ENCODE results near the gene TBC1D22B. TPM values are rescaled to one million over a fixed set of nuclear protein-coding genes. Genes with fewer than 3 reads are reported as not detected.
A peak's percentile ranks its signal among the peaks of the same experiment; 100 is the strongest.

TBC1D22B gene, protein sequence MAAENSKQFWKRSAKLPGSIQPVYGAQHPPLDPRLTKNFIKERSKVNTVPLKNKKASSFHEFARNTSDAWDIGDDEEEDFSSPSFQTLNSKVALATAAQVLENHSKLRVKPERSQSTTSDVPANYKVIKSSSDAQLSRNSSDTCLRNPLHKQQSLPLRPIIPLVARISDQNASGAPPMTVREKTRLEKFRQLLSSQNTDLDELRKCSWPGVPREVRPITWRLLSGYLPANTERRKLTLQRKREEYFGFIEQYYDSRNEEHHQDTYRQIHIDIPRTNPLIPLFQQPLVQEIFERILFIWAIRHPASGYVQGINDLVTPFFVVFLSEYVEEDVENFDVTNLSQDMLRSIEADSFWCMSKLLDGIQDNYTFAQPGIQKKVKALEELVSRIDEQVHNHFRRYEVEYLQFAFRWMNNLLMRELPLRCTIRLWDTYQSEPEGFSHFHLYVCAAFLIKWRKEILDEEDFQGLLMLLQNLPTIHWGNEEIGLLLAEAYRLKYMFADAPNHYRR
- polyA plus RNA-seq (ENCODE audit: insufficient read length in 10 of 10) = 1 to 10 TPM; 5.7 to 7.9 (median 7.3) TPM
- long read RNA-seq, donor 1 = 0 reads
- long read RNA-seq, donor 2 = 0 reads
- long read RNA-seq, donor 3 = 0 reads
- long read RNA-seq, donor 4, partial matches to known transcripts = 0 of 2 reads
- long read RNA-seq, donor 4, other reads (novel, unspliced or antisense) = 0 of 2 reads
- long read RNA-seq, donor 5 = 0 reads
- long read RNA-seq, donor 6 = 0 reads
- long read RNA-seq, donor 7 = 0 reads
- long read RNA-seq, donor 8 = 0 reads
- long read RNA-seq, donor 9 = 0 reads

GRCh38 chr6:37257634-37258404 is at the start of gene TBC1D22B, which contains the start of gene TMEM217:
TBC1D22B (plus strand) TSS chr6:37257772; CDS start chr6:37257918, 146 bp downstream.
TMEM217 (minus strand) TSS chr6:37258144; CDS start chr6:37219030, 39,114 bp downstream.
- peak; percentile 92 to 97 (median 93) for DNase-seq

DNA sequence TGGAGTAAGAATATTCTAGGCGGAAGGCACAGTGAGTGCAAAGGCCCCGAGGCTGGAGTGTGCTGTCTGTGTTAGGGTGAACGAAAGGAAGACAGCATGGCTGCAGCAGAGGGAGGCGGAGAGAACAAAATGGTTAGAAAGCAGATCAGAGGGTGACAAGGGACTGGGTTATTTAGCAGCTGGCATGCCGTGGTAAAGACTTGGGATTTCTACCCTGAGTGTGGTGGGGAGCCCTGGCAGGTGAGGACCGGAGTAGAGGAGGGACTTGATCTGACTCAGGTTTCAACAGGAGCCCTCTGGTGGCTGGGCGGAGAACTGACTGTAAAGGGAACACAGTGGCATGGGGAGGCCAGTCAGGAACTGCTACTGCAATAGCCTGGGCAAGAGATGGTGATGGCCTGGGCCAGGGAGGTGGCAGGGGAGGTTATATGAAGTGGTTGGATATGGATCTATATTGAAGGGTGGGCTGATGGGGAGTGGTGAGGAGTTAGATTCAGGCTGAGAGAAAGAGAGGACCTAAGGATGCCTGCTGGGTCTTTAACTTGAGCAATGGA is 49.6 kb upstream of the TBC1D22B start:
- DNase-seq = peak; percentile 45 to 54 (median 53)

GRCh38 chr6:37208793-37209192 is 48.8 kb upstream of the TBC1D22B start:
- no peak for DNase-seq

DNA sequence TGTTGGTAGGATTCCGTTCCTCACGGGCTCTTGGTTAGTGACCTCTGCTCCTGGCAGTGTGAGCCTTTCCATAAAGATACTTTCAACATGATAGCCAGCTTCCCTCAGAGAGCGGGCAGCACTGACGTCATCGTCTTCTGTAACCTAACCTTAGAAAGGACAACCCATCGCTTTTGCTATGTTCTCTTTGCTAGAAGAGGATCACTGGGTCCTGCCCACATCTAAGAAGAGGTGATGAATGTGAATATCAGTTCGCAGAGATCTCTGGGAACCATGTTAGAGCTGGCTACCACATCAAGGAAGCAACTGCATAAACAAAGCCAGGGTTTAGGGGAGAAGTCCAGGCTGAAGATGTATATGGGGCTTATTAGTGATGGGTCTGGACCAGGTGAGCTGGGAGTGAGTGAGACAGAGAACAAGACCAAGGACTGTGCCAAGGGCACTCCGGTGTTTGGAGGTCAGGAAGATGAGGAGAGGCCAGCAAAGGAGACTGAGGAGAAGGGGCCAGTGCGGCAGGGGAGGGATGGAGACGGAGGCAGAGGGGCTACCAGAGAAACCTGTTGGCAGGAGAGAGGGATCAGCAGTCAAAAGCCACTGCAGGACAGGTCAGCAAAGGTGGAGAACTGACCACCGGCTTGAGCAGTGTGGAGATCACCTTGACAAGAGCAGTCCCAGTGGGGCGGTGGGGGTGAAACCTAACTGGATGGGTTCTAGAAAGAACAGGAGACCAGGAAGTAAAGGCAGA is 47.9 kb upstream of the TBC1D22B start:
- DNase-seq = no peak

DNA sequence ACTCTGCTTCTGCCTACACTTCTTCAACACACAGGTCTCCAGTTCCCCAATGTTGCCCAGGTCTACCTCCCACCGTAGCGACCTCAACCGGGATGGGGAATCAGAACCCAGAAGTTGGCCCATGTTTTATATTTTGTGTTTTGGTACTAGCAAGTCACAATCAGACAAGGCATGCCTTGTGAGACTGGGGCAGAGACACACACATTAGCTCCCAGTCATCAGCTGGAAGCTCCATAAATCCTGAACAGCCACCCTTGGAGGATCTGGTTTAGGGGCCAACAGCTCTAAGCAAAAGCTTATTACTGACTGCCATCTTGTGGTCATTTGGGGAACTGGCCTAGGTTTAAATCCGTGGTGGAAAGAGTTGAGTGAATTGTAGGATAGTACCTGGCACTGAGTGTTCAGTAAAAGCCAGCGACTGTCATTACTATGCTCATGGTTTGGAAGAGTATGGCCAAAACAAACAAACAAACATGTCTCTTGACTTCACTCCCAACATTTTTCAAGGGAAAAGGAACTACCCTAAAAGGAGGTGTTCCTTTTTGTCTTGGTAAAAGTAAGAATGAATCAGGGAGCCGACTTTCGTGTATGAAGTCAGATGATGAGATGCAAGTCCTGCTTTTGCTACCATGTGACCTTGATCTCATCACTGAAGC is 47.1 kb upstream of the TBC1D22B start:
- peak; percentile 83 to 89 (median 84) for DNase-seq

GRCh38 chr6:37212268-37212667 is 45.3 kb upstream of the TBC1D22B start:
- no peak for DNase-seq

DNA sequence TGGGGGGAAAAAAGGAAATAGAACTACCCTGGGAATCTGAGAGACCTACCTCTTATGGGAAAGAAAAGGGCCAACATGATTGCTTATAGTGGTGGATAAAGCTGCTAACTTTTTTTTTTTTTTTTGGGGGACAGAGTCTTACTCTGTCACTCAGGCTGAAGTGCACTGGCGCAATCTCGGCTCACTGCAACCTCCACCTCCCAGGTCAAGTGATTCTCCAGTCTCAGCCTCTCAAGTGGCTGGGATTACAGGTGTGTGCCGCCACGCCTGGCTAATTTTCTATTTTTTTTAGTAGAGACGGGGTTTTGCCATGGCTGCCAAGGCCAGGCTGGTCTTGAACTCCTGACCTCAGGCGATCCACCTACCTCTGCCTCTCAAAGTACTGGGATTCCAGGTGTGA is 39.5 kb upstream of the TBC1D22B start:
- DNase-seq = no peak

DNA sequence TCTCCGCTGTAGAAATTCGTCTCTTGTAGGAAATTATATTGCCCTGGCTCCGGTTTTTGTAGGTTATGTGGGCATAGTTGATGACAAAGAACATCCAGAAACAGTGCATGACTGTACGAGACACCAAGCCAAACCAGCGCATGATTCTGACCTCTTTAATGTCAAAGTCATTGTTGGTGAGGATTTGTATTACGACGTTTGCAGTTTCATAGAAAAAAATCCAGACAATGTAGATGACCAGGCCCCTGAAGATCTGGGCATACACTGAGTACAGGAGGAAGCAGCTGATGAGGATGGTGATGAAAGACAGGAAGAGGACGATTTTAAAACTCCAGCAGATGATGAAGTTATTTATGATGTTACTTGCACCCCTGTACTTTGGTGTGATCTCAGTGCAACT is 39.1 kb upstream of the TBC1D22B start:
- no peak for DNase-seq

DNA sequence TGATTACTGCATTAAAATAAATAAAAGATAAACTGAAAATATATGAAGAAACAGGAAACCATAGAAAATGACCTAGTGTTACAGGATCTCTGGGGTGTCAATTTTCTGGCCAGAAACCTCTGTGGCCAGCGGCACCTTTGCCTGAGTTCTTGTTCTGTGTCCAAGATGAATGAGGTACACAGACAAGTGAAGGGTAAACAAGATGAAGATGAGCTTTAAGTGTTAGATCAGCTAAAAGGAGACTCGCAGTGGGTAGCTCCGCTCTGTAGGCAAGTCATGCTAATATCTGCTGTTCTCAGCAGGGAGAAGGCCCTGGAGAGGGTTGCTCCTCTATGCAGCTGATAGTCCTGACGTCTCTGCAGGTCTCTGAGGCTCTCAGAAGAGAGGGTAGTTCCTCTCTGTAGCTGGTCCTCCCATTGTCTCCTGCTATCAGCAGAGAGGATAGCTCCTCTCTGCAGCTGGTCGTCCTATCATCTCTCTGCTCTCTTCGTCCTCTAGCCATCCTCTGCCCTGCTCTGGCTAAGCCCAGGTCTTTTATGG is 35.9 kb upstream of the TBC1D22B start:
- DNase-seq = no peak

GRCh38 chr6:37222125-37222967 is 35.2 kb upstream of the TBC1D22B start:
- peak; percentile 80 to 94 (median 83) for DNase-seq

DNA sequence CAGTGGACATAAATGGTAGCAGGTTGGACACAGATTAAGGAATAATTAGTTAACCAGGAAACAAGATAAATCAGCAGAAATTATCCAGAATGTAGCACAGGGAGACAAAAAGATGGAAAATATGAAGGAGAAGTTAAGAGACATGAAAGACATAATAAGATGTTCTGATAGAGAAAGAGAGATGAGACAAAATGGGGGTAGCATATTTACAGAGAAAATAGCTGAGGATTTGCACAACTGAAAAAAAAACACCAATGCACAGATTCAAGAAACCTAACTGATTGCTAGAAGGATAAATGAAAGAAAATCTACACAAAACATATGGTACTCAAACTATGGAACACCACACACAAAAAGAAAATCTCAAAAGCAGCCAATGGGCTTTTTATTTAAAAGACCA is 34.6 kb upstream of the TBC1D22B start:
- no peak for DNase-seq

GRCh38 chr6:37225350-37226169 is 32.0 kb upstream of the TBC1D22B start:
- DNase-seq = no peak

DNA sequence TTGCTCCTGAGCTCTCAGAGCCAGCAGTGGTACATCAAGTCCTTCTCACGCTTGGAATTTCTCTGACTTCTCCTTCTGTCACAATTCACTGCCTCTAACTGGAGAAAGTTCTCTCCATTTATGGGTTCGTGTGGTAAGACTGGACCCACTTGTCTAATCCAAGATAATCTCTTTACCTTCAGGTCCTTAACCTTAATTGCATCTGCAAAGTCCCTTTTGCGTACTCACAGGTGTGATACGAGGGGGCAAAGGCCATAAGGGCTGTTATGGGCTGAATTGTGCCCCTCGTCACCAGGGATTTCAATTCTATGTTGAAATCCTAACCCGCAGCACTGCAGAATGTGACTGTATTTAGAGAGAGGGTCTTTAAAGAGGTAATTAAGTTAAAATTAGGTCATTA is 27.5 kb upstream of the TBC1D22B start:
- DNase-seq = no peak

GRCh38 chr6:37232430-37233017 is 25.0 kb upstream of the TBC1D22B start:
- no peak for DNase-seq

GRCh38 chr6:37233541-37233940 is 24.0 kb upstream of the TBC1D22B start:
- DNase-seq = no peak

GRCh38 chr6:37236921-37237320 is 20.7 kb upstream of the TBC1D22B start:
- no peak for DNase-seq

GRCh38 chr6:37237789-37238188 is 19.8 kb upstream of the TBC1D22B start:
- DNase-seq = no peak

- no peak for DNase-seq
Measured at GRCh38 chr6:37238381-37238780, 19.2 kb upstream of the TBC1D22B start.

Measured in muscle of back (tissue), 13 donors.